Gastrocnemius medialis (tissue), 4 donors: ENCODE data around the gene KIAA1549. TPM values are rescaled to one million over a fixed set of nuclear protein-coding genes. Genes with fewer than 3 reads are reported as not detected.

ENCODE experiments used
- ATAC-seq, 2 donors: fragments of 150-250 bp; one replicate each; pipeline ENCODE4 v1.9.1; 2016
- DNase-seq, 2 donors: peaks; one replicate each; pipeline ENCODE4 v3.0.0-alpha.2; 2019
- H3K27ac ChIP-seq, 4 donors: fragments of 200-600 bp; sonication (generic); 1 replicate in 1 of 4; 2 replicates in 3 of 4; pipeline ENCODE4 v1.5.1; 2016 to 2018; ENCODE audit warnings: mild to moderate bottlenecking in 2 of 4, moderate library complexity in 1 of 4
- H3K27me3 ChIP-seq, 3 donors: fragments of 200-600 bp; sonication (generic) in 2 of 3; 1 replicate in 1 of 3; 2 replicates in 2 of 3; pipeline versions ENCODE4 v1.5.1 to v1.6.0; 2016 to 2019; ENCODE audit warnings: mild to moderate bottlenecking in 1 of 3, moderate library complexity in 1 of 3
- H3K36me3 ChIP-seq, 2 donors: fragments of 200-600 bp; sonication (generic) in 1 of 2; one replicate each; pipeline ENCODE4 v1.5.1; 2017 to 2018
- H3K4me1 ChIP-seq, 2 donors: fragments of 200-600 bp; sonication (generic) in 1 of 2; one replicate each; pipeline ENCODE4 v1.5.1; 2016 to 2017; ENCODE audit warnings: mild to moderate bottlenecking in 2 of 2
- H3K4me3 ChIP-seq, 4 donors: fragments of 200-600 bp; sonication (generic) in 3 of 4; 1 replicate in 1 of 4; 2 replicates in 3 of 4; pipeline ENCODE4 v1.5.1; 2016 to 2019; ENCODE audit warnings: mild to moderate bottlenecking in 2 of 4
- H3K9me3 ChIP-seq, 3 donors: fragments of 200-600 bp; sonication (generic) in 2 of 3; 1 replicate in 1 of 3; 2 replicates in 2 of 3; pipeline ENCODE4 v1.5.1; 2016 to 2019
- POLR2A ChIP-seq, 2 donors: fragments of 450-650 bp; IDR thresholded peaks; one replicate each; pipeline ENCODE4 v1.6.1; 2017; ENCODE audit warnings: antibody characterized with exemption in 2 of 2, mild to moderate bottlenecking in 2 of 2, moderate library complexity in 2 of 2
- in situ Hi-C, 4 donors: fragments of 200-750 bp; cut with MboI; loops; one replicate each; pipeline versions ENCODE4 v1.15.0 to v1.8.0; 2017; ENCODE audit warnings: low sequenced_read_pairs in 4 of 4
- intact Hi-C: fragments of 100-400 bp; cut with DNase I; formaldehyde crosslinking; loops from one replicate; pipeline ENCODE4 v1.15.1; 2023; ENCODE audit warnings: low total_unique reads
- total RNA-seq, 4 donors: library from RNA; depleted of rRNA; stranded (reverse); fragments of >200 nt; gene quantifications; one replicate each; pipeline versions ENCODE4 v1.1.0 to v1.2.3, GENCODE V29; 2016
- TF ChIP-seq, protein P1 (sequence below), 5 experiments: fragments of 450-650 bp in 3 of 5; fragments of 200-600 bp in 2 of 5; sonication (generic) in 2 of 5; IDR thresholded peaks in 4 of 5; conservative IDR thresholded peaks in 1 of 5; 1 replicate in 4 of 5; 2 replicates in 1 of 5; pipeline ENCODE4 v1.5.1; 2016 to 2019; ENCODE audit warnings: antibody characterized with exemption in 5 of 5, mild to moderate bottlenecking in 3 of 5, moderate library complexity in 3 of 5

Gene KIAA1549
- total RNA-seq, 4 donors from 2014 or later = 0.55 to 0.87 (median 0.75) TPM

DNA sequence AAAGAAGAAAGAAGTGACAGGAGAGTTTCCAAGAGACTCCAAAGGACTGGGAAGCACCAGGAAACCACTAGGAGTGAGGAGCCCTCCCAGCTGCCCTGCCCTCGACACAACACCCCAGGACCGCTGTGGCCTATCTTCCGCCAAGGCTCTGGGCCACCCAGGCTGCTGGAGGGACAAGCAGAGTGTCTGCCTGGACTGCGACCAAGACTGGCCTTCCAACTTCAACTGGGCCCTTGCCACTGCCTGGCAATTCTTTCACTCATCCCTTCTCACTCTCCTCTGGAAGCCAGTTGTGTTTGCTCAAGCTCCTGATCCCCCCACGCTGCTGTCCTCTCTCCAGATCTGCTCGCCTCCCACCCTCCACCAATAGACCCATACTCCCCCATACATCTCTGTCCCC lies 10.2 kb downstream of the KIAA1549 start:
- no peaks in the 10 kb centered on the region for H3K36me3 ChIP-seq
- DNase-seq (no peak), ATAC-seq (no peak)
- H3K4me1 ChIP-seq = peaks cover 0 to 7% of the 10 kb centered on the region in 2 donors
- TF ChIP-seq, protein P1, sequence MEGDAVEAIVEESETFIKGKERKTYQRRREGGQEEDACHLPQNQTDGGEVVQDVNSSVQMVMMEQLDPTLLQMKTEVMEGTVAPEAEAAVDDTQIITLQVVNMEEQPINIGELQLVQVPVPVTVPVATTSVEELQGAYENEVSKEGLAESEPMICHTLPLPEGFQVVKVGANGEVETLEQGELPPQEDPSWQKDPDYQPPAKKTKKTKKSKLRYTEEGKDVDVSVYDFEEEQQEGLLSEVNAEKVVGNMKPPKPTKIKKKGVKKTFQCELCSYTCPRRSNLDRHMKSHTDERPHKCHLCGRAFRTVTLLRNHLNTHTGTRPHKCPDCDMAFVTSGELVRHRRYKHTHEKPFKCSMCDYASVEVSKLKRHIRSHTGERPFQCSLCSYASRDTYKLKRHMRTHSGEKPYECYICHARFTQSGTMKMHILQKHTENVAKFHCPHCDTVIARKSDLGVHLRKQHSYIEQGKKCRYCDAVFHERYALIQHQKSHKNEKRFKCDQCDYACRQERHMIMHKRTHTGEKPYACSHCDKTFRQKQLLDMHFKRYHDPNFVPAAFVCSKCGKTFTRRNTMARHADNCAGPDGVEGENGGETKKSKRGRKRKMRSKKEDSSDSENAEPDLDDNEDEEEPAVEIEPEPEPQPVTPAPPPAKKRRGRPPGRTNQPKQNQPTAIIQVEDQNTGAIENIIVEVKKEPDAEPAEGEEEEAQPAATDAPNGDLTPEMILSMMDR (IDR thresholded peaks at IDR 0.05 in 4 of 5, conservative IDR thresholded peaks at IDR 0.05 in 1 of 5) = no peak
- TF ChIP-seq POLR2A (IDR thresholded peaks at IDR 0.05) = no peak
- in situ Hi-C loops (no loop called here), intact Hi-C loops (no loop called here)
- H3K27me3 ChIP-seq = peaks cover 0 to 3% (median 0%) of the 10 kb centered on the region in 3 donors
- H3K27ac ChIP-seq = no peak overlapping the region
- no peaks in the 10 kb centered on the region for H3K9me3 ChIP-seq
- no peak overlapping the region for H3K4me3 ChIP-seq

DNA sequence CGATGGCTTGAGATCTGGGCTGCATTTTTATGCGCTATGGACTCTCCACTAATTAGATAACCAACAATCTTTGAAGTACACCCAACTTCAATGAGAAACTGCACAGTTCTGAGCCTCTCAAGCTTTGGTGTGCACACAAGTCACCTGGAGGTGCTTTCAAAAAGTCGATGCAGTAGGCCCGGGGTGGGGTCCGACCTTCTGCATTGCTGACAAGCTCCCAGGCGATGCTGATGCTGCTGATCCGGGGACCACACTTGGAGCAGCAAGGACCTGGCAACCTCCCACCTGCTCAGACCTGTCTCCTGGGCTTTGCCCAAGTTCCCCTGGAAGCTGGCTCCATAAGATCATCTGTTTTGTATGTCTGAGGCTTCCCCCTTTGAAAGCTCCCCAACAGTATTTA lies 10.7 kb downstream of the KIAA1549 start:
- in situ Hi-C loops (no loop called here), intact Hi-C loops (no loop called here)
- H3K27ac ChIP-seq = no peak overlapping the region
- no peak for ATAC-seq
- no peaks in the 10 kb centered on the region for H3K36me3 ChIP-seq
- no peak overlapping the region for H3K4me3 ChIP-seq
- H3K4me1 ChIP-seq = peaks cover 0 to 2% of the 10 kb centered on the region in 2 donors
- DNase-seq = no peak
- TF ChIP-seq, protein P1 (IDR thresholded peaks at IDR 0.05 in 4 of 5, conservative IDR thresholded peaks at IDR 0.05 in 1 of 5) = no peak
- TF ChIP-seq POLR2A (IDR thresholded peaks at IDR 0.05) = no peak
- no peaks in the 10 kb centered on the region for H3K27me3 ChIP-seq
- H3K9me3 ChIP-seq = no peaks in the 10 kb centered on the region

DNA sequence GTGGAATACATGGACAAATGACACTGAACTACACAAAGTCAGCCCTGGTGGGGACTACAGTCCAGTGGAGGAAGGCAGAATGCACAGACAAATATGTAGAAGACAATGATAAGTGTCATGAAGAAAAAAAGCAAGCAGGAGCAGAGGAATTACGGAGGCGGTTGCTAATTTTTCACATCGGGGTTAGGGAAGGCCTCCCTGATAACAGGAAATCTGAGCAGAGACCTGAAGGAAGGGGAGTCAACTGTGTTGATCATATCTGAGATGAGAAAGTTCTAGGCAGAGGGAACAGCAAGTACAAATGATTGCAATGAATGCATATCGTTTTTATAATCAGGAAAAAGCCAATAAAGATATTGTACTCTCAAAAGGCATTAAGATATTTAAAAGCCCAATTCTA lies 14.0 kb downstream of the KIAA1549 start:
- Histone ChIP-seq H3K27me3 (no peaks in the 10 kb centered on the region), H3K4me3 (no peak overlapping the region), H3K27ac (no peak overlapping the region), H3K9me3 (no peaks in the 10 kb centered on the region), H3K4me1 (no peaks in the 10 kb centered on the region), H3K36me3 (no peaks in the 10 kb centered on the region)
- in situ Hi-C loops = no loop called here
- intact Hi-C loops = no loop called here
- no peak for TF ChIP-seq POLR2A (IDR thresholded peaks at IDR 0.05)
- TF ChIP-seq, protein P1 (IDR thresholded peaks at IDR 0.05 in 4 of 5, conservative IDR thresholded peaks at IDR 0.05 in 1 of 5) = no peak
- ATAC-seq = no peak
- no peak for DNase-seq

DNA sequence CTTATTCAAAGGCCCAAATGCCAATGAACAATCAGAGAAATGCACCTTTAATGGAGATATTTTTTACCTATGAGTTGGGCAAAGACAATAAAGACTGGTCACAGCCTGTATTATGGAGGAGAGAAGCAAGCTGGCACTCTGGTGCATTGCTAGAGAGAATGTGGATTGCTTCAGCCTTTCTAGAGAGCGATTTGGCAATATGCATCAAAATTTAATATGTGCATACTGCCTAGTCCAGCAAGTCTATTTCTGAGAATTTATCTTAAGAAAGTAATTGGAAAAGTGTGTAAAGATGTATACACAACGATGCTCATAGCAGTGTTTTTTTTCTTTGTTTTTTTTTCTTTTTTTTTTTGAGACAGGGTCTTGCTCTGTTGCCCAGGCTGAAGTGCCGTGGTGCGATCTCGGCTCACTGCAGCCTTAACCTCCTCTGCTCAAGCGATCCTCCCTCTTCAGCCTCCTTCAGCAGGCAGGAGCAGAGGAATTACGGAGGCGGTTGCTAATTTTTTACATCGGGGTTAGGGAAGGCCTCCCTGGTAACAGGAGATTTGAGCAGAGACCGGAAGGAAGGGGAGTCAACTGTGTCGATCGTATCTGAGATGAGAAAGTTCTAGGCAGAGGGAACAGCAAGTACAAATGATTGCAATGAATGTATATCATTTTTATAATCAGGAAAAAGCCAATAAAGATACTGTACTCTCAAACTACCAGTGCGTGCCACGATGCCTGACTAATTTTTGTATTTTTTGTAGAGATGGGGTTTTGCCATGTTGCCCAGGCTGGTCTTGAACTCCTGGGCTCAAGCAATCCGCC lies 16.4 kb downstream of the KIAA1549 start:
- intact Hi-C loops = no loop called here
- no peaks in the 10 kb centered on the region for H3K9me3 ChIP-seq

More for the DNA sequence above, 16.4 kb downstream of the KIAA1549 start:
- no peaks in the 10 kb centered on the region for H3K36me3 ChIP-seq
- H3K27ac ChIP-seq = no peak overlapping the region
- no peaks in the 10 kb centered on the region for H3K27me3 ChIP-seq
- H3K4me1 ChIP-seq = no peaks in the 10 kb centered on the region
- DNase-seq (no peak), ATAC-seq (no peak)
- no peak for TF ChIP-seq POLR2A (IDR thresholded peaks at IDR 0.05)
- TF ChIP-seq, protein P1 (IDR thresholded peaks at IDR 0.05 in 4 of 5, conservative IDR thresholded peaks at IDR 0.05 in 1 of 5) = no peak
- no peak overlapping the region for H3K4me3 ChIP-seq
- in situ Hi-C loops = no loop called here
